ENCODE results near the gene EFCAB6. TPM values are rescaled to one million over a fixed set of nuclear protein-coding genes. Genes with fewer than 3 reads are reported as not detected.

The EFCAB6 gene
- total RNA-seq, 6 donors from 2014 or later: 2.4 to 94.3 (median 6.6) TPM

DNA sequence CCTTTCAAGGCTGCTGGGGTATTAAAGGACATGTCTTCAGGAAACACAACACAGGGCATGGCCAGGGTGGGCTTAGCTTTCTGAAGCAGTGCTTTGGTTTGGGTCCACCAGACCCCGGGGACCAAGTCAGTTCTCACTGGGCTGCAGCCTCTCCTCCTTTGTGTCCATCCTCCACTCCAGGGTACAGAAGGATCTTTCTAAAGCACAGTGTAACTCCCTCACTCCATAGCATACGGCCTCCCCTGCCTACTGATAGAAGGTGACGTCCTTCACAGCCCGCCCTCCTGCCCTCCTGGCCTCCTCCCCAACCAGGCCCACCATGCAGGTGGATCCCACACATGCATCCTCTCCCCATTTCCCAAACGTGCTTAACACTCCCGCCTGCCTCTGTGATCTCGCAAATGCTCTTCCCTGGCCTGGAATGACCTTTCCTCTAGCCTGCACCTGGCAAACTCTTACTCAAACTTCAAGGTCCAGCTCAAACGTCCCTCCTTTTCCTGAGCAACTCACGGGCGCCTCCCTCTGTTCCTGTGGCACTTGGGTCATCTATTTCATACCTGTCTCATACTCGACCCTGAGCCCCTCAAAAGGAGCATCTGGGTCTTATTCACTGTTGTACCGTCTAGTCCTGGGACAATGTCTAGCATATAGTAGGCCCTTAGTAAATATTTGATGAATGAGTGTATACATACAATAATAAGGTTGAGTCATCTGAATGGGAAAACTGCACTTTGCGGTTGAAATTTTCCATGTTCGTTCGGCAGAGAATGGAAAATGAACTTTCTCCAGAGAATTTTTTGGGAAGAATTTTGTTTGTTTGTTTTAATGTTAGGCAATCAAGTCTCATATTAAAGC lies 187.7 kb downstream of the EFCAB6 start:
- Histone ChIP-seq H3K27me3 (no peaks in the 10 kb centered on the region), H3K9me3 (no peaks in the 10 kb centered on the region), H3K4me1 (no peaks in the 10 kb centered on the region), H3K4me3 (no peak overlapping the region), H3K27ac (no peak overlapping the region), H3K36me3 (no peaks in the 10 kb centered on the region)
- no peak for ATAC-seq (ENCODE audit: low FRiP score in 2 of 2)
- WGBS, 2 donors: 83 to 88% methylated on average over 15 of the region's 15 CpGs
- no peak for TF ChIP-seq POLR2AphosphoS5 (IDR thresholded peaks at IDR 0.05)
- no peak for TF ChIP-seq EP300 (IDR thresholded peaks at IDR 0.05)
- TF ChIP-seq, protein P1, sequence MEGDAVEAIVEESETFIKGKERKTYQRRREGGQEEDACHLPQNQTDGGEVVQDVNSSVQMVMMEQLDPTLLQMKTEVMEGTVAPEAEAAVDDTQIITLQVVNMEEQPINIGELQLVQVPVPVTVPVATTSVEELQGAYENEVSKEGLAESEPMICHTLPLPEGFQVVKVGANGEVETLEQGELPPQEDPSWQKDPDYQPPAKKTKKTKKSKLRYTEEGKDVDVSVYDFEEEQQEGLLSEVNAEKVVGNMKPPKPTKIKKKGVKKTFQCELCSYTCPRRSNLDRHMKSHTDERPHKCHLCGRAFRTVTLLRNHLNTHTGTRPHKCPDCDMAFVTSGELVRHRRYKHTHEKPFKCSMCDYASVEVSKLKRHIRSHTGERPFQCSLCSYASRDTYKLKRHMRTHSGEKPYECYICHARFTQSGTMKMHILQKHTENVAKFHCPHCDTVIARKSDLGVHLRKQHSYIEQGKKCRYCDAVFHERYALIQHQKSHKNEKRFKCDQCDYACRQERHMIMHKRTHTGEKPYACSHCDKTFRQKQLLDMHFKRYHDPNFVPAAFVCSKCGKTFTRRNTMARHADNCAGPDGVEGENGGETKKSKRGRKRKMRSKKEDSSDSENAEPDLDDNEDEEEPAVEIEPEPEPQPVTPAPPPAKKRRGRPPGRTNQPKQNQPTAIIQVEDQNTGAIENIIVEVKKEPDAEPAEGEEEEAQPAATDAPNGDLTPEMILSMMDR (IDR thresholded peaks at IDR 0.05): no peak
- TF ChIP-seq POLR2A (IDR thresholded peaks at IDR 0.05): no peak
- no peak for DNase-seq

DNA sequence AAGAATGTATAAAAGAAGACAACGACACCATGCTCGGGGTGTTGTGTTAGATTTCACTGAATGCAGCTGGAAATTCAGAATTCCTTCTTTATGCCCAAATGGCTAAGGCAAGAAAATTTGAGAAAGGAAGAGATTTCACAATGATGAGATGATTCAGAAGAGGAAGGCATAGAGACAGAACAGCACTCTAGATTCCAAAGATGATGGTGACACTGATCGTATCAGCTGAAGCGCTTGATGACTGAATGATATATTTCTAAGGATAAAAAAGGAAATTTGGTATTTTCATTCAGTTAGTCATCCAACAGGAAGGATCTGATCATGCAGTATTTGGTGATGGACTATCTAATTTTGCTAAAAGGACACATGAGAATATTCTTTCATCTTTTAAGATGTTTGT lies 189.2 kb downstream of the EFCAB6 start:
- Histone ChIP-seq H3K27ac (no peak overlapping the region), H3K4me3 (no peak overlapping the region), H3K4me1 (no peaks in the 10 kb centered on the region), H3K27me3 (no peaks in the 10 kb centered on the region), H3K9me3 (no peaks in the 10 kb centered on the region), H3K36me3 (no peaks in the 10 kb centered on the region)
- WGBS, 2 donors: 89 to 91% methylated on average over 4 of the region's 4 CpGs
- ATAC-seq (ENCODE audit: low FRiP score in 2 of 2) (no peak), DNase-seq (no peak)
- TF ChIP-seq POLR2A (IDR thresholded peaks at IDR 0.05) (no peak), EP300 (IDR thresholded peaks at IDR 0.05) (no peak), POLR2AphosphoS5 (IDR thresholded peaks at IDR 0.05) (no peak)
- TF ChIP-seq, protein P1 (IDR thresholded peaks at IDR 0.05): no peak

DNA sequence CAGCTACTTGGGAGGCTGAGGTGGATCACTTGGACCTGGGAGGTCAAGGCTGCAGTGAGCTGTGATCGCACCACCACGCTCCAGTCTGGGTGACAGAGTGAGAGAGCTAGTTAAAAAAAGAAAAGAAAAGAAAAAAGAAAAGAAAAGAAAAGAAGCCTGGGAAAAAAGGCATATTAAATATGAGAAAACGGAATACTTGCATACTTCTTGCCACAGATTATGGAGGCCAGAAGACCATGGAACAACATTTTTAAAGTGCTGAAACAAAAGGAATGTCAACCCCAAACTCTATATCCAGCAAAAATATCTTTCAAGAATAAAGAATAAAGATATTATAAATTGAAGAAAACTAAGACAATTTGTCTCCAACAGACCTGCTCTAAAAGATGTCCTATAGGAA lies 191.9 kb downstream of the EFCAB6 start:
- 94 to 95% methylated on average over 3 of the region's 3 CpGs for WGBS, 2 donors
- Histone ChIP-seq H3K27ac (no peak overlapping the region), H3K4me3 (no peak overlapping the region), H3K9me3 (no peaks in the 10 kb centered on the region), H3K36me3 (peaks cover 0 to 1% (median 0%) of the 10 kb centered on the region in 4 donors), H3K4me1 (no peaks in the 10 kb centered on the region), H3K27me3 (no peaks in the 10 kb centered on the region)
- ATAC-seq (ENCODE audit: low FRiP score in 2 of 2): no peak
- DNase-seq: no peak
- TF ChIP-seq POLR2A (IDR thresholded peaks at IDR 0.05) (no peak), POLR2AphosphoS5 (IDR thresholded peaks at IDR 0.05) (no peak), EP300 (IDR thresholded peaks at IDR 0.05) (no peak)
- TF ChIP-seq, protein P1 (IDR thresholded peaks at IDR 0.05): no peak

DNA sequence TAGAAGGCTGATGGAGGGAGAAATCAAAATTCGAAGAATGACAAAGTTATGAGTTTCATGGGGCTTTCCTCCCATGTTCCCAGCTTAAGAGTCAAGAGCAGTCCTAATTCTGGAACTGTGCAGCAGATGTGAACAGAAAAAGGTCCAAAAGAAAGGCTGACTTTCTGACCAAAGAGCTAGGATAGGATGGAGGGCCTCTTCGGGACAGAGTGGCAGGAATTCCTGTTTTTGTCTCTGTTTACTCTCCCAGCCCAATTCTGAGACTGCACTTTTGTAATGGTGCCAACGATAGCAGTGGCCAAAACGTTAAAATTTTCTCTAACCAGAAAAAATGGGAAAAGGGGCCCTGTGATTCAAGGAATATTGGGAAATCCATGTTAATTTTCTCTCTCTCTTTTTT lies 193.6 kb downstream of the EFCAB6 start:
- no peak for ATAC-seq (ENCODE audit: low FRiP score in 2 of 2)
- Histone ChIP-seq H3K4me1 (no peaks in the 10 kb centered on the region), H3K27ac (no peak overlapping the region), H3K27me3 (no peaks in the 10 kb centered on the region), H3K36me3 (peaks cover 0 to 3% (median 0%) of the 10 kb centered on the region in 4 donors), H3K9me3 (no peaks in the 10 kb centered on the region), H3K4me3 (no peak overlapping the region)
- TF ChIP-seq POLR2A (IDR thresholded peaks at IDR 0.05) (no peak), POLR2AphosphoS5 (IDR thresholded peaks at IDR 0.05) (no peak), EP300 (IDR thresholded peaks at IDR 0.05) (no peak)
- TF ChIP-seq, protein P1 (IDR thresholded peaks at IDR 0.05): no peak
- DNase-seq: no peak
- 61 to 75% methylated on average over 4 of the region's 4 CpGs for WGBS, 2 donors

DNA sequence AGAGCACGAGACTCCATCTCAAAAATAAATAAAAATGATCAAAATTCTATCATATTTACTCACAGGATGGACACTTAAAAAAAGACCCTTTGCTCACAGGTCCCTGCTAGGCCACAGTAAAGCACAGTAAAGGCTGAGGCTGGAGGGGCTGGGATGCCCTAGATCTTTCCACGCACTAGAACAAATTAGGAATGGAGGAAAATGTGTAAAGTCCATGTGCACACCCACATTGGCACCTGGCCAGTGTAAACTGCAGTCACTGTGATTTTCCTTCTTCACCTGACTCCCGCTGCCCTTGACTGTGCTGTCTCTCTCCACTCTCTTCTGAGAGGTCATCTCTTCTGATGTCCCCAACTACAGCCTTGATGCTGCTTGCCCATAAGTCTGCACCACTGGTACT lies 195.5 kb downstream of the EFCAB6 start:
- no peaks in the 10 kb centered on the region for H3K4me1 ChIP-seq
- no peaks in the 10 kb centered on the region for H3K27me3 ChIP-seq
- TF ChIP-seq EP300 (IDR thresholded peaks at IDR 0.05) (no peak), POLR2AphosphoS5 (IDR thresholded peaks at IDR 0.05) (no peak), POLR2A (IDR thresholded peaks at IDR 0.05) (no peak)
- TF ChIP-seq, protein P1 (IDR thresholded peaks at IDR 0.05): no peak
- ATAC-seq (ENCODE audit: low FRiP score in 2 of 2) (no peak), DNase-seq (no peak)
- H3K36me3 ChIP-seq: peaks cover 0 to 3% (median 0%) of the 10 kb centered on the region in 4 donors
- no peaks in the 10 kb centered on the region for H3K9me3 ChIP-seq
- no peak overlapping the region for H3K27ac ChIP-seq
- 69 to 94% methylated on average over 3 of the region's 3 CpGs for WGBS, 2 donors
- H3K4me3 ChIP-seq: no peak overlapping the region
